SJCRH30 (cell line): ENCODE results near the gene CORO1C. TPM values are rescaled to one million over a fixed set of nuclear protein-coding genes. Genes with fewer than 3 reads are reported as not detected.
"Not testable (repeated sequence)": the region's sequence is repeated elsewhere in the genome, so short reads cannot be mapped to it uniquely, and the experiment has no call there.

Source experiments
- DNase-seq, 2 experiments: peaks; one replicate each; pipeline ENCODE4 v3.0.0-alpha.2; 2015 to 2020
- H3K27ac ChIP-seq: fragments of 250-450 bp; sonication (Bioruptor Pico); 2 replicates; pipeline ENCODE4 v1.5.1; 2020; ENCODE audit warnings: mild to moderate bottlenecking, moderate library complexity
- H3K27me3 ChIP-seq: fragments of 250-450 bp; sonication (Bioruptor Pico); 2 replicates; pipeline ENCODE4 v1.5.1; 2020; ENCODE audit warnings: mild to moderate bottlenecking, moderate library complexity
- H3K36me3 ChIP-seq: fragments of 250-450 bp; sonication (Bioruptor Pico); 2 replicates; pipeline ENCODE4 v1.5.1; 2020; ENCODE audit warnings: mild to moderate bottlenecking, moderate library complexity
- H3K4me1 ChIP-seq: fragments of 250-450 bp; sonication (Bioruptor Pico); 2 replicates; pipeline ENCODE4 v1.5.1; 2020; ENCODE audit warnings: mild to moderate bottlenecking, moderate library complexity
- H3K4me3 ChIP-seq: fragments of 250-450 bp; sonication (Bioruptor Pico); 2 replicates; pipeline ENCODE4 v1.5.1; 2020; ENCODE audit warnings: mild to moderate bottlenecking, moderate library complexity
- H3K9me3 ChIP-seq: fragments of 250-450 bp; sonication (Bioruptor Pico); replicated peaks from 2 replicates; pipeline ENCODE4 v1.5.1; 2020; ENCODE audit warnings: mild to moderate bottlenecking, moderate library complexity
- total RNA-seq: library from RNA; depleted of rRNA; stranded (reverse); fragments of >200 nt; shearing (Covaris generic); gene quantifications from 2 replicates; pipeline ENCODE4 v1.2.3, GENCODE V29; 2014

Gene CORO1C
- total RNA-seq, 1 experiment from 2014 or later: 113 TPM

DNA sequence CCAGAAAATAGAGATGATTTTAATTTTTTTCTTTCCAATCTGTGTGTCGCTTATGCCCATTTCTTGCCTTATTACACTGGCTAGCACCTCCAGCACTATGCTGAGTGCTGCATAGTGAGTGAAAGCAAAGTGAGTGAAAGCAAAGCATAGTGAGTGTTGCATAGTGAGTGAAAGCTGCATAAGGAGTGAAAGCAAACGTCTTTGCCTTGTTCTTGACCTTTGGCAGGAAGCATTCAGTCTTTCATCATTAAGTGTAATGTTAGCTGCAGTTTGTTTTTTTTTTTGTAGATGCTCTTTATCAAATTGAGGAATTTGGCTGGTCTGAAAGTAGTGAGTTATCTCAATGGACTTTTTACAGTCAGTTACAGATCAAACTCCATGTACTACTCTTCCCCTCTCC lies 6.9 kb upstream of the CORO1C start:
- Histone ChIP-seq H3K36me3 (no peaks in the 10 kb centered on the region), H3K4me3 (no peak overlapping the region), H3K4me1 (no peaks in the 10 kb centered on the region), H3K27ac (no peak overlapping the region), H3K9me3 (no peaks in the 10 kb centered on the region), H3K27me3 (peaks cover 9% of the 10 kb centered on the region)
- DNase-seq: no peak

DNA sequence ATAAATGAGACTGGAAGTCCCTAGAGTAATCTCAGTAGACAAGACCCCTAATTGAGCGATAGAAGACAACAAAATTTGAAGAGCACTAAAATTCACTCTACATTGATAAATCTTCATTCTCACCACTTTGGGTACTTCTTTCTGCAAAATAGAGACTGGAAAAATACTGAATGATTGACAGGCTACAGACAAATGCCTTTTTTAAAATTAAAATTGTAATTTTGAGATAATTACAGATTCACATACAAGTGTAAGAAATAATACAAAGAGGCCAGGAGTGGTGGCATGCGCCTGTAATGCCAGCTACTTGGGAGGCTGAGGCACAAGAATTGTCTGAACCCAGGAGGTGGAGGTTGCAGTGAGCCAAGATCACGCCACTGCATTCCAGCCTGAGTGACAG lies 4.5 kb upstream of the CORO1C start:
- Histone ChIP-seq H3K27ac (no peak overlapping the region), H3K9me3 (no peaks in the 10 kb centered on the region), H3K4me1 (no peaks in the 10 kb centered on the region), H3K27me3 (peaks cover 9% of the 10 kb centered on the region), H3K4me3 (no peak overlapping the region), H3K36me3 (no peaks in the 10 kb centered on the region)
- DNase-seq: no peak

DNA sequence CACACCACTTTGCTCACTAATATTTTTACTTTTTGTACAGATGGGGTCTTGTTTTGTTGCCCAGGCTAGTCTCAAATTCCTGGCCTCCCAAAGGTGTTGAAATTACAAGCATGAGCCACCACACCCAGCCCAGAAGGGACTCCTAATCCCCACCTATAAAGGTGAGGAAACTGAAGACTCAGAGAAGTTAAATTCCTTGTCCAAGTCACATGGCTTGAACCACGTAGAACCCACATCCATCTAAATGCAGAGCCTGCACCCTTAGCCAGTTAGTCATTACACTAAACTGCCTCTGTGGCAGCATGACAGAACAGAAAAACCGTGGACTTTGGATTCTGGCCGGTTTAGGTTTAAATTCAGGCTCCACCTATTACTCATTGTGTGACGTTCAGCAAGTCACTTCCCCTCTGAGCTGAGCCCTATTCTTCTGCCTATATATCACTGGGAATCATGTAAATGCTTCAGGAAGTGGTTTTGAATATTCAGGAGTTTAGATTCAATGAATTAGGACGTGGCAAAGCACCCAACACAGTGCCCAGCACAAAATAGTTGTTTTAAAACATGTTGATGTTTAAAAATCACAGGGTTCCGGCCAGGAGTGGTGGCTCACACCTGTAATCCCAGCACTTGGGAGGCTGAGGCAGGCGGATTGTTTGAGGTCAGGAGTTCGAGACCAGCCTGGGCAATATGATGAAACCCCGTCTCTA lies 3.0 kb upstream of the CORO1C start:
- H3K9me3 ChIP-seq: no peaks in the 10 kb centered on the region
- peaks cover 6% of the 10 kb centered on the region for H3K27me3 ChIP-seq
- H3K4me1 ChIP-seq: no peaks in the 10 kb centered on the region
- no peaks in the 10 kb centered on the region for H3K36me3 ChIP-seq
- H3K27ac ChIP-seq: no peak overlapping the region
- no peak for DNase-seq
- H3K4me3 ChIP-seq: no peak overlapping the region

DNA sequence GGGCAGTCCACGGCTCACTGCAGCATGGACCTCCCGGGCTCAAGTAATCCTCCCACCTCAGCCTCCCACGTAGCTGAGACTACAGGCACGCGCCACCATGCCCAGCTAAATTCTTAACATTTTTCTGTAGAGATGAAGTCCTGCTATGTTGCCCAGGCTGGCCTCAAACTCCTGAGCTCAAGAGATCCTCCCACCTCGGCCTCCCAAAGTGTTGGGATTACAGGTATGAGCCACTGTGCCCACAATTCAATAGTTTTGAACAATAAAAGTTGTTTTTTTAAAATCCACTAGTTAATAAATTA lies 1.9 kb upstream of the CORO1C start:
- H3K27ac ChIP-seq, H3K27me3 ChIP-seq, H3K9me3 ChIP-seq, H3K36me3 ChIP-seq, DNase-seq, H3K4me3 ChIP-seq, H3K4me1 ChIP-seq: not testable (repeated sequence)

DNA sequence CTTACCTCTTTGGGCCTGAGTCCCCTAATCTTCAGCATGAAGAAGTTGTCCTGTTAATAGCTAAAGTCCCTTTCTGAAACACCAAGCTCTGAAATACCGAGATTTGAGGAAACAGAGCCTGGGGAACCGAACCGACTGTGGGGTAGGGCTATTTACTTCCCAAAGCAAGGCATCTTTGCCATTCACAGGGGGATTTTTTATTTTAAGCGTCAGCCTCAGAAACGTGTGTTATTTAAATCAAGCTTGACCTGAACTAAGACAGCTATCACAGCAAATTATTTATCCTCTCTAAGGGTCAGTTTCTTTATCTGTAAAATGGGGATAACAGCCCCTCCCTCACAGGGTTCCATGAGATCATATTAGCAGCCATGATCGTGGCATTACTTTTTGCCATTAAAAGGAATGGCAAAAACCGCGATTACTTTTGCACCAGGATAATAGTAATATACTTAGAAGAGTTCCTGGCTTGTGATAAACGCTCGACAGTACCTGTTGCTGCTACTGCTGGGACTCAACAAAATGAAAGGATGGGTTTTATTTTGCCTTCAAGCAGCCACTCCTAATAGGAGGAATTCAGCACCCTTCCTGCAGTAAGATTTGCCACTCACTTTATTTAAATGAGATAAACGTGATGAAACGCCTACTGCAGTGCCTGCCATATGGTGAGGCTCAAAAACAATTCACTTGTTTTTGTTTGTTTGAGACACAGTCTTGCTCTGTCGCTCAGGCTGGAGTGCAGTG lies 1.3 kb upstream of the CORO1C start:
- no peaks in the 10 kb centered on the region for H3K9me3 ChIP-seq
- H3K4me3 ChIP-seq: peak overlapping the region; percentile 95
- H3K36me3 ChIP-seq: no peaks in the 10 kb centered on the region
- H3K4me1 ChIP-seq: peaks cover 11% of the 10 kb centered on the region
- DNase-seq: no peak
- H3K27ac ChIP-seq: peak overlapping the region; percentile 63; the same call in 1 of the 2 replicates
- H3K27me3 ChIP-seq: no peaks in the 10 kb centered on the region

DNA sequence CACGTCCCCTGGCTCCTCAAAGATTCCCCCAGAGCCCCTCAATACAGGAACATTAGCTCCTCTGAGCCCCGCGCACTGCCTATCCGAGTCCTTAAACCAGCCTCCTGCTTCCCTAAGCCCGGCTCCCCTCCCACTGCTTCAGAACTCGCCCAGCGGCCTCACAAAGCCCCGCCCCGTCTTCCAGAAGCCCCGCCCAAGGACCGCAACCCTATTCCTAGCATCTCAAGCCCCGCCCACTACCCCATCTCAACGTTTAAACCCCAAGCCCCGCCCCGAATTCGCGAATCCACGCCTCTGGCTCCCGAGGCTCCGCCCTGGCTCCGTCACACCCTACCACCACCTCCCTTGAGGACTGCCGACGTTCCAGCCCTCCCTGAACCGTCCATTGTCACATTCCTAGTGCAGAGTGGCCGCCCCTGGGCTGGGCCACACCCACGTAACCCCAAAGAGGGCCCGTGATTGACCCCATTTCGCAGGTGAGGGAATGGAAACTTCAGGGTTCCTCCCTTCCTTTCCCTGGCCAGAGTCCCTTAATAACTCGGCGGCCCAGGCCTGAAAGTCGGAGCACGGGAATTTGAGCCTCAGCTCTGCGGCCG lies 646 bp upstream of the CORO1C start:
- DNase-seq: peak; percentile 99
- no peaks in the 10 kb centered on the region for H3K27me3 ChIP-seq
- H3K27ac ChIP-seq: peak overlapping the region; percentile 63
- no peaks in the 10 kb centered on the region for H3K36me3 ChIP-seq
- peak overlapping the region; percentile 95 for H3K4me3 ChIP-seq
- peaks cover 18% of the 10 kb centered on the region for H3K4me1 ChIP-seq
- no peaks in the 10 kb centered on the region for H3K9me3 ChIP-seq

DNA sequence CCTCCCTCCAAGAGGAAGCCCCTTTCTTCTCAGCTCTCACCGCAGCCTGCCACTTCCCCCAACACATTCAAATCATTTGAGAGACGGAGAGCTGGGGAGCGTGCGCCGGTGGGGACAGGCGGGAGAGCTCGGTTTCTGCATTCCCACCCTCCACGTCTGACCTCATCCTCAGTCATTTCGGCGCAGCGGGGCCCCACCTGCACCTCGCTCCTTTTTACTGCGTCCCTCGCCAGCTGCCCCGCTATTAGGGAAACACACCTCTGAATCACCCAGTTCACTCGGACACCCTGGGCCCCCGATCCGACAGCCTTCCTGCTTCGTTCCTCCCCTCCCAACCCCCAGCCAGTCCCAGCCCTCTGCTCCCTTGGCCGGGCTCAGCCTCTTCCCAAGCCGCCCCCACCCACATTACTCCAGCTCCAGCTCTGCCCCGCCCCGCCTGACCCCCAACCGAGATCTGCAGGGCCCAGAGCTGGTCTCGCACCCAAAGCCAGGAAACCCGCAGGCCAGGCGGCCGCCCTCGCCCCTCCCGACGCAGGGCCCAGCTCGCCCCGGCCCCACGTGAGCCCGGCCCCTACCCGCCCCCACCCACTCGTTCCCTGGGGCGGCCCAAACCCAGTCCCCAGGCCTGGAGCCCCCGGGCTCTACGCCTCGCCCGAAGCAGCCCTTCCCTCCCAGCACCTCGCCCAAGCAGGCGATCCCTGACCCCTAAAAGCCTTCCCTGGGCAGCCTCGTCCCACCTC lies 783 bp downstream of the CORO1C start:
- H3K27me3 ChIP-seq: no peaks in the 10 kb centered on the region
- no peaks in the 10 kb centered on the region for H3K36me3 ChIP-seq
- H3K27ac ChIP-seq: peak overlapping the region; percentile 91
- peak; percentile 82 to 85 for DNase-seq
- peaks cover 18% of the 10 kb centered on the region for H3K4me1 ChIP-seq
- H3K4me3 ChIP-seq: peak overlapping the region; percentile 95
- no peaks in the 10 kb centered on the region for H3K9me3 ChIP-seq

DNA sequence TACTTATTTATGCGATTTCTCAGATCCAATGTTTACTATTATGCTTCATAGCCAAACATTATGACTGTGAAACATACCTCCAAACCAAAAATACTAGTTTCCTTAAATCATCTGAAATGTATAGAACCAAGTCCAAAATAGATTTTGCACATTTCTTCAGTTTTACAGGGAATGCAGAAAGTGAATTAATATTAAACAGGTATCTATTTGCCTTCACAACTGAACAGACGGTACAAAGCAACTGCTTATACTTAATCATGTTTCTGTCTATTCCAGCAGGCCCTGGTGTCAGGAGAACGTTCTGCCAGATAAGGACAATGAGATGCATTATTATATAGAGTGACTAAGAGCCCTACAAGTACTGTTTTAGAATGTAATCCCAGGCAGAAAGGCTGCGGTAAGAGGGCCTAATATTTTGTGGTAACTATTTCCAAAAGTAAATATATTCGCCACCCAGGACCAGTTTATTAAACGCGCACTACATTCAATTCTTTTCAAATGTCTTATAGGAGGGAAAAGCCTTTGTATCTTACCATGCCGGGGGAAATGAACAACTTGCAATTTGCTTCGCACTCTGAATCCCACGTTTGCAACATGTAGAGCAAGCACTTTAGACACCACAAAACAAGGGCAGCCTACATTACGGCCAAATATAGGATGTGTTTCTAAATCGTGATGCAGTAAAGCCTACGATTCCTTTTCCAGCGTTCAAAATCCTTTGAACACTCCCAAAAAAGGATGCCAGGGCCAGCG lies 1.5 kb downstream of the CORO1C start:
- peak; percentile 45 to 71 for DNase-seq
- H3K36me3 ChIP-seq: no peaks in the 10 kb centered on the region
- H3K4me1 ChIP-seq: peaks cover 19% of the 10 kb centered on the region
- peak overlapping the region; percentile 91 for H3K27ac ChIP-seq
- H3K27me3 ChIP-seq: no peaks in the 10 kb centered on the region
- peak overlapping the region; percentile 95 for H3K4me3 ChIP-seq
- no peaks in the 10 kb centered on the region for H3K9me3 ChIP-seq

DNA sequence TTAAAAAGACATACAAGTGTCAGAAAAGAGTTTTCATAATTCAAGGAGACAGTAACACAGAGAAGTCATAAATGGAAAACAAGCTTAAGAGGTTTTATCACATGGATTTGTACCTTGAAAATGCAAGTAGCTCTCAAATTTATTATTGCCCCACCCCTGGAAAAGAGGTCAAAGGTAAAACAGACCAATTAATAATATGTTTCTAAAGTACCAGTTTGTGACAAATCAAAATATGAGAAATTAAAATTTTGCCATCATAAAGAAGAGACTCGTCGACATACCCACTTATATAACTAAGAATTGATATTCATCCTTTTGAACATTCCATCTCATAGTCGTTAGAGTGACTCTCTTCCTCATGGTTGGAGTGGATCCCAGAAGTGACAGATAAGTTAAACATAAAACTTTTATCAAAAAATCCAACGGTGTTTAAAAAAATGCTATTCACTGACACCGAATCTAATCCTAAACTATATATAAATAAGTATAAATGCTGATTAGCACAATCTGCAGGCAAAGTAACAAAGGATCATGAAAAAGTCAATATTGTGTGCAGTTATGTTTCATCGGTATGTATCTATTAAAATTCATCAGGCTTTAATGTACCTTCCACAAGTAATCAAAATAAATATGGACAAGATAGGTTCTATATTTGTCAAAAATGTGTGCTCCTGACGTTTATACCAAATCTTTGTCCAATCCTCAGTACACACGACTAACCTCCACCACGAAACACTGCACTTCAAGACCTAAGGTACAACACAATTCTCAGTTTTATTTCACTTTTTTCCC lies 2.3 kb downstream of the CORO1C start:
- no peak for DNase-seq
- Histone ChIP-seq H3K4me3 (peak overlapping the region; percentile 95), H3K36me3 (no peaks in the 10 kb centered on the region), H3K9me3 (no peaks in the 10 kb centered on the region), H3K27ac (peak overlapping the region; percentile 91), H3K4me1 (peaks cover 27% of the 10 kb centered on the region), H3K27me3 (no peaks in the 10 kb centered on the region)

DNA sequence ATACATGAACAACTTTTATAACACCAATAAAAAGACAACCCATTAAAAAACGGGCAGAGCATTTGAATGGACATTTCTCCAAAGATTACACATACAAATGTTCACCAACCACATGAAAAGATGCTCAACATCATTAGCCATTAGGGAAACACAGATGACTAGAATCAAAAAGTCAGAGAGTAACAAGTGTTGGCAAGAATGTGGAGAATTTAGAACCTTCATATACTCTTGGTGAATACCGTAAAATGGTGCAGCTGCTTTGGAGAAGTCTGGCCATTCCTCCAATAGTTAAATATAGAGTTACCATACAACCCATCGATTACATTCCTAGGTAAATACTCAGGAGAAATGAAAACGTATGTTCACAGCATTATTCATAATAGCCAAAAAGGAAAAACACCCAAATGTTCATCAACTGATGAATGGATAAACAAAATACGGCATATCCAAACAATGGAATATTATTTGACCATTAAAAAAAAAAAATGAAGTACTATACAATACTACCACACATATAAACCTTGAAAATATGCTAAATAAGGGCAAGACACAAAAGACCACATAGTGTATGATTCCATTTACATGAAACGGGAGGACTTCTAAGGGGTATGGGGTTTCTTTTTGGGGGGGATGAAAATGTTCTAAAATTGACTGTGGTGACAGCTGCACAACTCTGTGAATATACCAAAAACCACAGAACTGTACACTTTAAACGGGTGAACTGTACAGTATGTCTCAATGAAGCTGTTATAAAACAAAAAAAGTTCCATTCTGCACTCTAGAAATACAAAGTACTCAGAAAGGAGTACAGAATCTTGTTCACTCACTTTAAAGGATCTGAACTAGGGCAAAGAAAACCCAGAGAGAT lies 3.2 kb downstream of the CORO1C start:
- peaks cover 36% of the 10 kb centered on the region for H3K4me1 ChIP-seq
- H3K27ac ChIP-seq: peak overlapping the region; percentile 91
- peak overlapping the region; percentile 95 for H3K4me3 ChIP-seq

DNA sequence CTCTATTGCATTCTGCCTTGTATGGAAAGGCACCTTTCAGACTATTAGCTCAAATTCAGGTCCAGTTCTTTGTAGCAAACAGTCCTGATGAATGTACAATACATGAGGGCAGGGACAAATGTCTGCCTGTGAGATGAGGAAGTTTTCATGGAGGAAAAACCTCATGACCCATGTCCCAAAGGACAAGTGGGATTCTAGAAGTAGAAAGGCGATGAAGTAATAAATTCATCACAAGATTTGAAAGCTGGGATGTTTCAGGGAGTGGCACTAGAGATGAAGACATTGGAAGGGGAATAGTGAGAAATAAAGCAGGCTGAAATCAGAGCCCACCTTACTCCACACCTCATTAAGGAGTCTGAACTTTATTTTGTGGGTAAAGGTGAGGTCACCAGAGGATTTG lies 4.2 kb downstream of the CORO1C start:
- DNase-seq: no peak
- H3K27ac ChIP-seq: no peak overlapping the region
- no peaks in the 10 kb centered on the region for H3K36me3 ChIP-seq
- H3K9me3 ChIP-seq: no peaks in the 10 kb centered on the region
- no peaks in the 10 kb centered on the region for H3K27me3 ChIP-seq
- H3K4me1 ChIP-seq: peaks cover 45% of the 10 kb centered on the region
- H3K4me3 ChIP-seq: no peak overlapping the region

More for the DNA sequence above, 3.2 kb downstream of the CORO1C start:
- Histone ChIP-seq H3K36me3 (no peaks in the 10 kb centered on the region), H3K9me3 (no peaks in the 10 kb centered on the region), H3K27me3 (no peaks in the 10 kb centered on the region)
- DNase-seq: peak in 1 of 2 experiments; percentile 50

DNA sequence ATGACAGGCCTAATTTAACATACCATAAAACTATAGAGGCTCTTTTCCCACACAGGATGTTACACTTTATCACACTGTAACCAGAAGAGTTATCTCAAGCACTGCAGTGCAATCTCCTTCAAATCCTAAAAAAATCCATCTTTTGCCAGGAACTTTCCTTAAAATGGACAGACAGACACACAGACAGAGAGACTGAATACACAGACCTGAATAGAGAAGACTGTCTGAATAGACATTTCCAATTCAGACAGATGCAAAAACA lies 6.5 kb downstream of the CORO1C start:
- Histone ChIP-seq H3K4me1 (peaks cover 48% of the 10 kb centered on the region), H3K4me3 (no peak overlapping the region), H3K36me3 (0 out of 2 replicates have a peak, but pooled peaks cover 2% of the 10 kb centered on the region), H3K9me3 (no peaks in the 10 kb centered on the region), H3K27ac (no peak overlapping the region), H3K27me3 (no peaks in the 10 kb centered on the region)
- no peak for DNase-seq
